ENCODE results near the gene AMOTL2. TPM values are rescaled to one million over a fixed set of nuclear protein-coding genes. Genes with fewer than 3 reads are reported as not detected.

Gene AMOTL2
- total RNA-seq, 1 donor from 2014 or later, result 46.5 TPM

DNA sequence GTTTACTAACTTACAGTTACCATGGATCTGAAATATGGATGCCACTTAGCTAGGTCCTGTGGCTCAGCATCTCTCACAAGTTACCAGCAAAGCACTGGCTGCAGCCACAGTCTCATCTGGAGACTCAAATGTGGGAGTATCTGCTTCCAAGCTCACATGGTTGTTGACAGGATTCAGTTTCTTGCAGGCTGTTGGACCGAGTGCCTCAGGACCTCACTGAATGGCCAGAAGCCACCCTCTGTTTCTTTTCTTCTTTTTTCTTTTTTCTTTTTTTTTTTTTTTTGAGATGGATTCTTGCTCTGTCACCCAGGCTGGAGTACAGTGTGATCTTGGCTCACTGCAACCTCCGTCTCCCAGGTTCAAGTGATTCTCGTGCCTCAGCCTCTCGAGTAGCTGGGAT is 20.1 kb upstream of the AMOTL2 start:
- Mint-ChIP-seq H3K4me1 (ENCODE audit: unreplicated experiment) (peaks cover 23% of the 10 kb centered on the region), H3K9me3 (ENCODE audit: unreplicated experiment) (no peaks in the 10 kb centered on the region)

GRCh38 chr3:134393074-134393473 is 18.8 kb upstream of the AMOTL2 start:
- H3K27ac Mint-ChIP-seq (ENCODE audit: unreplicated experiment), result no peak overlapping the region
- no peaks in the 10 kb centered on the region for H3K9me3 Mint-ChIP-seq (ENCODE audit: unreplicated experiment)
- peaks cover 3% of the 10 kb centered on the region for H3K27me3 Mint-ChIP-seq (ENCODE audit: unreplicated experiment)
- peaks cover 5% of the 10 kb centered on the region for H3K36me3 Mint-ChIP-seq (ENCODE audit: low read depth, unreplicated experiment)
- TF ChIP-seq CTCF (IDR thresholded peaks at IDR 0.05; ENCODE audit: unreplicated experiment), result no peak
- peaks cover 28% of the 10 kb centered on the region for H3K4me1 Mint-ChIP-seq (ENCODE audit: unreplicated experiment)
- no peak for DNase-seq (ENCODE audit: low spot score)
- H3K4me3 Mint-ChIP-seq (ENCODE audit: unreplicated experiment), result no peak overlapping the region

More for the DNA sequence above, 20.1 kb upstream of the AMOTL2 start:
- Mint-ChIP-seq H3K36me3 (ENCODE audit: low read depth, unreplicated experiment) (peaks cover 5% of the 10 kb centered on the region), H3K27ac (ENCODE audit: unreplicated experiment) (no peak overlapping the region), H3K27me3 (ENCODE audit: unreplicated experiment) (peaks cover 1% of the 10 kb centered on the region), H3K4me3 (ENCODE audit: unreplicated experiment) (no peak overlapping the region)
- no peak for TF ChIP-seq CTCF (IDR thresholded peaks at IDR 0.05; ENCODE audit: unreplicated experiment)
- no peak for DNase-seq (ENCODE audit: low spot score)

DNA sequence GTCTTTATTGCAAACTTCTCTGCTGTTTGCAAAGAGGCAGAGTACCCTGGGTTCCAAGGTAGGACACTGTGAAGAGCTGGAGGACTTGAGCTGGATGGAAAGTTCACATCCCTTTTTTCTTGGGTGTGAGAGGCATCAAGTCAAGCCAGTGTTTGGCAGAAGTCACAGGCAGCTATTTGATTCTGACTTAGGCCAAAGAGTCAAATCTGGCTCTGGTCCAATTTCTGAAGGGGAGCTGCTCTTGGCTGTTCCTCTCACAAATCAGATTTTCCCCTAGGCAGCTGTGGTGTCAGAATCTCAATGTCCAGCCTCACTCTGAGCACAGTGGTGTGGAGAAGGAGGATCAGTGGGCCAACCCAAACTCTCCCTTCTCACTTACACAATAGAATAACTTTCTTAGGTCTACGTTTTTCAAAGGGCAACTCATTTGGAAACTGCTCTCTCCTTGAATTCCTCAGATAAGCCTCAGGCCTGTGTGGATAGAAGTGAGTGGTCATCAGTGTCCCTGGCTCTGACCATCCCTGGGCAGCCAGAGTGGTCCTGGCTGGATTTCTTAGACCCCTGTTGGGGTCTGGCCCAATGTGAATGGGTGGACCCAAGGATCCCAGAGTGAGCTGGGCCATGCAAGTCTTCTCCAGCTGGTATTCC is 18.2 kb upstream of the AMOTL2 start:
- no peak overlapping the region for H3K27ac Mint-ChIP-seq (ENCODE audit: unreplicated experiment)
- peaks cover 3% of the 10 kb centered on the region for H3K27me3 Mint-ChIP-seq (ENCODE audit: unreplicated experiment)
- DNase-seq (ENCODE audit: low spot score), result no peak
- H3K9me3 Mint-ChIP-seq (ENCODE audit: unreplicated experiment), result no peaks in the 10 kb centered on the region
- TF ChIP-seq CTCF (IDR thresholded peaks at IDR 0.05; ENCODE audit: unreplicated experiment), result no peak
- peaks cover 30% of the 10 kb centered on the region for H3K4me1 Mint-ChIP-seq (ENCODE audit: unreplicated experiment)
- H3K36me3 Mint-ChIP-seq (ENCODE audit: low read depth, unreplicated experiment), result peaks cover 5% of the 10 kb centered on the region
- H3K4me3 Mint-ChIP-seq (ENCODE audit: unreplicated experiment), result no peak overlapping the region

DNA sequence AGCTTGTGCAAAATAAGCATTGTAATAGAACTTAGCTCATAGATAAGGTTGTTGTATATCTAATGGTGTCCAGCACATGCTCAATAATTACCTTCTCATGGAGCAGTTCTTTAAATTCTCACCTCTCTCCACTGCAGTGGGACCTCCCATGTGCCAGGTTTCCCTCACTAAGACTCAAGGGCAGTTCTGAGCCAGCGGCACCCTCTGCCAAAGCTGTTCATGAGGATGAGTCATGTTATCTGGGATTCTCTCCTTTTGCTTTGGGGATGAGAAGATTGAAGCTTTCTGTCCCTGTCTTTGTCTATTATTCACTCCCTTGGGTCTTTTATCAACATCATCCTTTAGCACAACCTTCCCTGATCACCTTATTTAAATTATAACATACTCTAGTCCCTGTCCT is 15.6 kb upstream of the AMOTL2 start:
- no peak for TF ChIP-seq CTCF (IDR thresholded peaks at IDR 0.05; ENCODE audit: unreplicated experiment)
- peaks cover 5% of the 10 kb centered on the region for H3K36me3 Mint-ChIP-seq (ENCODE audit: low read depth, unreplicated experiment)
- peaks cover 3% of the 10 kb centered on the region for H3K27me3 Mint-ChIP-seq (ENCODE audit: unreplicated experiment)
- no peak for DNase-seq (ENCODE audit: low spot score)
- H3K4me1 Mint-ChIP-seq (ENCODE audit: unreplicated experiment), result peaks cover 24% of the 10 kb centered on the region
- H3K9me3 Mint-ChIP-seq (ENCODE audit: unreplicated experiment), result no peaks in the 10 kb centered on the region
- H3K4me3 Mint-ChIP-seq (ENCODE audit: unreplicated experiment), result no peak overlapping the region
- no peak overlapping the region for H3K27ac Mint-ChIP-seq (ENCODE audit: unreplicated experiment)

GRCh38 chr3:134388788-134389485 is 14.7 kb upstream of the AMOTL2 start:
- TF ChIP-seq CTCF (IDR thresholded peaks at IDR 0.05; ENCODE audit: unreplicated experiment), result no peak
- no peak overlapping the region for H3K4me3 Mint-ChIP-seq (ENCODE audit: unreplicated experiment)
- H3K9me3 Mint-ChIP-seq (ENCODE audit: unreplicated experiment), result no peaks in the 10 kb centered on the region
- H3K4me1 Mint-ChIP-seq (ENCODE audit: unreplicated experiment), result peaks cover 26% of the 10 kb centered on the region
- no peak for DNase-seq (ENCODE audit: low spot score)
- H3K27ac Mint-ChIP-seq (ENCODE audit: unreplicated experiment), result no peak overlapping the region
- peaks cover 5% of the 10 kb centered on the region for H3K36me3 Mint-ChIP-seq (ENCODE audit: low read depth, unreplicated experiment)
- H3K27me3 Mint-ChIP-seq (ENCODE audit: unreplicated experiment), result peaks cover 3% of the 10 kb centered on the region

Data from endothelial cell (in vitro differentiated cells).